MM.1S (cell line): Measurements from ENCODE around the gene SFXN4.

Source experiments
- DNase-seq: peaks from one replicate; pipeline ENCODE4 v3.0.0-alpha.2; 2015
- H2AFZ ChIP-seq: fragments of 300-600 bp; sonication (generic); 2 replicates; pipeline ENCODE4 v1.6.0; 2016; ENCODE audit warnings: antibody characterized with exemption, low read length
- H3F3A ChIP-seq: fragments of 300-600 bp; sonication (generic); 2 replicates; pipeline ENCODE4 v1.6.1; 2016; ENCODE audit warnings: mild to moderate bottlenecking, antibody characterized with exemption, low read length, moderate library complexity, mixed read lengths; ENCODE audit not compliant: insufficient read depth
- H3K27ac ChIP-seq: fragments of 300-600 bp; sonication (generic); 2 replicates; pipeline ENCODE4 v1.5.1; 2016; ENCODE audit warnings: mild to moderate bottlenecking, low read length
- H3K27me3 ChIP-seq: fragments of 300-600 bp; sonication (generic); replicated peaks from 2 replicates; pipeline ENCODE4 v1.6.0; 2016; ENCODE audit warnings: low read length; ENCODE audit not compliant: insufficient read depth
- H3K36me3 ChIP-seq: fragments of 300-600 bp; sonication (generic); replicated peaks from 2 replicates; pipeline ENCODE4 v1.6.1; 2016; ENCODE audit warnings: mild to moderate bottlenecking, low read length, mixed read lengths; ENCODE audit not compliant: insufficient read depth
- H3K4me1 ChIP-seq: fragments of 300-600 bp; sonication (generic); 2 replicates; pipeline ENCODE4 v1.6.1; 2016; ENCODE audit warnings: low read length, mixed read lengths
- H3K4me2 ChIP-seq: fragments of 300-600 bp; sonication (generic); 2 replicates; pipeline ENCODE4 v1.6.0; 2016; ENCODE audit warnings: low read depth, low read length
- H3K4me3 ChIP-seq: fragments of 300-600 bp; sonication (generic); 2 replicates; pipeline ENCODE4 v1.5.1; 2016; ENCODE audit warnings: low read length, mixed read lengths
- H3K79me2 ChIP-seq: fragments of 300-600 bp; sonication (generic); 2 replicates; pipeline ENCODE4 v1.6.1; 2016; ENCODE audit warnings: mixed run types, low read length, mixed read lengths
- H3K9ac ChIP-seq: fragments of 300-600 bp; sonication (generic); 2 replicates; pipeline ENCODE4 v1.6.1; 2016; ENCODE audit warnings: low read length, mixed read lengths
- H3K9me2 ChIP-seq: fragments of 300-600 bp; sonication (generic); replicated peaks from 2 replicates; pipeline ENCODE4 v1.6.1; 2016; ENCODE audit warnings: mild to moderate bottlenecking, low read length, mixed read lengths; ENCODE audit not compliant: insufficient read depth
- H3K9me3 ChIP-seq: fragments of 300-600 bp; sonication (generic); replicated peaks from 2 replicates; pipeline ENCODE4 v1.6.1; 2016; ENCODE audit warnings: mild to moderate bottlenecking, low read length, mixed read lengths; ENCODE audit not compliant: insufficient read depth
- H4K20me1 ChIP-seq: fragments of 300-600 bp; sonication (generic); 2 replicates; pipeline ENCODE4 v1.6.1; 2016; ENCODE audit warnings: mild to moderate bottlenecking, low read length, moderate library complexity, mixed read lengths; ENCODE audit not compliant: insufficient read depth
- CTCF ChIP-seq: fragments of 300-600 bp; sonication (generic); IDR thresholded peaks from 2 replicates; pipeline ENCODE4 v1.5.1; 2016; ENCODE audit warnings: antibody characterized with exemption, low read length, mixed read lengths
- EZH2 ChIP-seq: fragments of 300-600 bp; sonication (generic); optimal IDR thresholded peaks from 2 replicates; pipeline ENCODE3; 2017; ENCODE audit warnings: low read depth, mild to moderate bottlenecking, antibody characterized with exemption, low read length, mixed read lengths
- EZH2phosphoT487 ChIP-seq: fragments of 300-600 bp; sonication (generic); IDR thresholded peaks from 2 replicates; pipeline ENCODE4 v1.6.1; 2018; ENCODE audit warnings: antibody characterized with exemption, low read length

The SFXN4 gene

GRCh38 chr10:119166118-119166500, 595 bp upstream of the SFXN4 start:
- Histone ChIP-seq H2AFZ (peak overlapping the region; percentile 100), H3K4me2 (peak overlapping the region; percentile 97), H3F3A (no peaks in the 10 kb centered on the region; the same call in 1 of the 2 replicates), H3K27ac (peak overlapping the region; percentile 50; the same call in 1 of the 2 replicates), H3K27me3 (no peaks in the 10 kb centered on the region), H3K9me3 (no peaks in the 10 kb centered on the region), H3K79me2 (peaks cover 15% of the 10 kb centered on the region), H3K4me3 (peak overlapping the region; percentile 87), H4K20me1 (no peaks in the 10 kb centered on the region), H3K36me3 (peaks cover 11% of the 10 kb centered on the region), H3K9ac (peak overlapping the region; percentile 93), H3K4me1 (peaks cover 8% of the 10 kb centered on the region), H3K9me2 (no peaks in the 10 kb centered on the region)
- no peak for DNase-seq
- TF ChIP-seq EZH2 (no peak), CTCF (no peak), EZH2phosphoT487 (no peak)

GRCh38 chr10:119162452-119163092, 2.9 kb downstream of the SFXN4 start:
- no peak for DNase-seq
- Histone ChIP-seq H3K79me2 (peaks cover 15% of the 10 kb centered on the region), H3K4me1 (peaks cover 8% of the 10 kb centered on the region), H3F3A (no peaks in the 10 kb centered on the region), H3K9me2 (no peaks in the 10 kb centered on the region), H3K9me3 (no peaks in the 10 kb centered on the region), H3K27ac (no peak overlapping the region), H3K9ac (no peak overlapping the region), H3K36me3 (no peaks in the 10 kb centered on the region; the same call in 1 of the 2 replicates), H4K20me1 (no peaks in the 10 kb centered on the region), H2AFZ (no peak overlapping the region), H3K4me3 (no peak overlapping the region), H3K4me2 (no peak overlapping the region), H3K27me3 (no peaks in the 10 kb centered on the region)
- TF ChIP-seq EZH2phosphoT487 (no peak), EZH2 (no peak), CTCF (no peak)

- H2AFZ ChIP-seq: no peak overlapping the region
- H3K4me3 ChIP-seq: no peak overlapping the region
- H3K4me1 ChIP-seq: peaks cover 8% of the 10 kb centered on the region
- no peaks in the 10 kb centered on the region for H3K27me3 ChIP-seq
- H3K9me2 ChIP-seq: no peaks in the 10 kb centered on the region
- no peaks in the 10 kb centered on the region for H3K9me3 ChIP-seq
- no peaks in the 10 kb centered on the region for H3F3A ChIP-seq
- H3K9ac ChIP-seq: no peak overlapping the region
- no peak overlapping the region for H3K27ac ChIP-seq
- no peaks in the 10 kb centered on the region for H4K20me1 ChIP-seq
- TF ChIP-seq CTCF (no peak), EZH2 (no peak), EZH2phosphoT487 (no peak)
- H3K36me3 ChIP-seq: no peaks in the 10 kb centered on the region
- H3K79me2 ChIP-seq: peaks cover 15% of the 10 kb centered on the region
- no peak overlapping the region for H3K4me2 ChIP-seq
- no peak for DNase-seq
Observed at GRCh38 chr10:119161680-119162451, 3.6 kb downstream of the SFXN4 start.
